HepG2 (cell line): Measurements from ENCODE around the gene C10orf53. TPM values are rescaled to one million over a fixed set of nuclear protein-coding genes. Genes with fewer than 3 reads are reported as not detected.

ENCODE experiments used
- ATAC-seq: fragments of 200-7000 bp; cut with Tn5 transposase; 3 replicates; pipeline ENCODE4 v1.9.1; 2020; ENCODE audit warnings: mild to moderate bottlenecking, moderate library complexity
- BruUV-seq: library from RNA; stranded (reverse); fragments of 400-500 nt; replicated peaks from 2 replicates; lab custom pipeline; 2021; lab: Mats Ljungman, UMichigan
- CTCF ChIA-PET: fragments of 300-600 bp; formaldehyde crosslinking; extraction: SDS; loops from one replicate; lab custom pipeline; 2021; ENCODE audit warnings: low total read pairs, inconsistent platforms, low intra/inter-chr PET ratio; lab: Yijun Ruan, JAX
- POLR2A ChIA-PET: fragments of 350-600 bp; sonication (Branson Sonifier 250); formaldehyde crosslinking; loops from one replicate; lab custom pipeline; 2020; ENCODE audit warnings: antibody characterized with exemption, inconsistent platforms; lab: Yijun Ruan, JAX
- DNase-seq: peaks from one replicate; pipeline ENCODE4 v3.0.0-alpha.2; 2015; ENCODE audit warnings: low spot score
- FAIRE-seq: peaks from 3 replicates; lab custom pipeline; 2011; peaks lifted over from hg19 to GRCh38; lab: Jason Lieb, UNC
- H2AFZ ChIP-seq: one replicate; pipeline ENCODE4 v1.6.1; 2011; ENCODE audit warnings: low read length, inconsistent platforms
- H3K27ac ChIP-seq: fragments of 300-600 bp; 3 replicates; pipeline ENCODE4 v1.8.0; 2011; ENCODE audit warnings: mixed run types, mild to moderate bottlenecking, mixed read lengths, low read length, inconsistent platforms; ENCODE audit not compliant: insufficient read depth; ENCODE audit errors: extremely low read length
- H3K27me3 ChIP-seq, 2 experiments: fragments of 200-600 bp in 1 of 2; 2 replicates in 1 of 2; 3 replicates in 1 of 2; pipeline versions ENCODE4 v1.6.0 to v1.8.0; 2011; ENCODE audit warnings: low read length in 2 of 2, mild to moderate bottlenecking in 2 of 2, moderate library complexity in 2 of 2, inconsistent platforms in 1 of 2; ENCODE audit not compliant: insufficient read depth in 2 of 2, control insufficient read depth in 1 of 2
- H3K36me3 ChIP-seq, 2 experiments: fragments of 200-600 bp in 1 of 2; replicated peaks in 1 of 2; 2 replicates in 1 of 2; 3 replicates in 1 of 2; pipeline versions ENCODE4 v1.5.1 to v1.8.0; 2011; ENCODE audit warnings: low read length in 2 of 2, inconsistent platforms in 1 of 2; ENCODE audit not compliant: insufficient read depth in 2 of 2, control insufficient read depth in 1 of 2
- H3K4me1 ChIP-seq: 2 replicates; pipeline ENCODE4 v1.5.1; 2012; ENCODE audit warnings: low read length, inconsistent platforms; ENCODE audit not compliant: insufficient read depth
- H3K4me2 ChIP-seq: 2 replicates; pipeline ENCODE4 v1.6.0; 2011; ENCODE audit warnings: low read depth, low read length, inconsistent platforms
- H3K4me3 ChIP-seq, 3 experiments: fragments of 200-600 bp in 1 of 3; sonication (generic), shearing (Covaris generic) in 1 of 3; replicated peaks in 1 of 3; 2 replicates each; pipeline ENCODE4 v1.5.1; 2011 to 2016; ENCODE audit warnings: low read length in 3 of 3, inconsistent platforms in 2 of 3, low read depth in 2 of 3, mild to moderate bottlenecking in 2 of 3, control low read depth in 1 of 3, mixed read lengths in 1 of 3; ENCODE audit not compliant: insufficient read depth in 1 of 3
- H3K79me2 ChIP-seq: one replicate; pipeline ENCODE4 v1.6.1; 2011; ENCODE audit warnings: low read length, inconsistent platforms; ENCODE audit not compliant: insufficient read depth
- H3K9ac ChIP-seq: 2 replicates; pipeline ENCODE4 v1.6.0; 2011; ENCODE audit warnings: mild to moderate bottlenecking, low read depth, low read length, inconsistent platforms; ENCODE audit not compliant: insufficient read depth
- H3K9me3 ChIP-seq: 2 replicates; pipeline ENCODE4 v1.5.1; 2012; ENCODE audit warnings: mild to moderate bottlenecking, low read length
- H4K20me1 ChIP-seq: 2 replicates; pipeline ENCODE4 v1.6.0; 2011; ENCODE audit warnings: inconsistent platforms, mild to moderate bottlenecking, low read length, moderate library complexity; ENCODE audit not compliant: insufficient read depth
- GZF1 ChIP-seq: sonication (generic); formaldehyde crosslinking; IDR thresholded peaks from 2 replicates; pipeline ENCODE4 v1.5.1; 2020; ENCODE audit warnings: mild to moderate bottlenecking, missing genetic modification reagents
- KDM3A ChIP-seq: IDR thresholded peaks from 2 replicates; pipeline ENCODE4 v1.6.1; 2018; ENCODE audit warnings: low read depth, missing compliant biosample characterization
- NONO ChIP-seq, 2 experiments: fragments of 450-650 bp in 1 of 2; sonication (generic) in 1 of 2; formaldehyde crosslinking in 1 of 2; IDR thresholded peaks in 1 of 2; conservative IDR thresholded peaks in 1 of 2; 2 replicates each; pipeline versions ENCODE4 v1.6.1 to v1.8.0; 2017 to 2022; ENCODE audit warnings: mild to moderate bottlenecking in 1 of 2, missing genetic modification reagents in 1 of 2, moderate library complexity in 1 of 2
- PHB2 ChIP-seq: fragments of 450-650 bp; IDR thresholded peaks from 2 replicates; pipeline ENCODE4 v1.6.1; 2018; ENCODE audit not compliant: partially characterized antibody
- YY1 ChIP-seq: IDR thresholded peaks from 2 replicates; pipeline ENCODE4 v1.6.1; 2011; ENCODE audit warnings: low read length, low read depth, moderate library complexity, mild to moderate bottlenecking; ENCODE audit not compliant: insufficient read depth, insufficient replicate concordance
- ZNF138 ChIP-seq: sonication (generic); formaldehyde crosslinking; IDR thresholded peaks from 2 replicates; pipeline ENCODE4 v1.5.0; 2020; ENCODE audit warnings: mild to moderate bottlenecking, low read depth, missing genetic modification reagents
- ZNF557 ChIP-seq: sonication (generic); formaldehyde crosslinking; IDR thresholded peaks from 2 replicates; pipeline ENCODE4 v1.4.0; 2020; ENCODE audit warnings: missing genetic modification reagents
- ZNF576 ChIP-seq: sonication (generic); formaldehyde crosslinking; IDR thresholded peaks from 2 replicates; pipeline ENCODE4 v1.4.0; 2020; ENCODE audit warnings: mild to moderate bottlenecking, missing genetic modification reagents
- WGBS: methylation state at CpG from one replicate; pipeline ENCODE4 v1.1.6; 2017; ENCODE audit warnings: low lambda C conversion rate; 5-methylcytosine and 5-hydroxymethylcytosine counted together
- in situ Hi-C: cut with HindIII; loops from 2 replicates; pipeline ENCODE4 v1.10.0; 2017; ENCODE audit warnings: low pct_unique_long_range_greater_than_20kb; ENCODE audit not compliant: extremely low pct_ligation_motif_present
- intact Hi-C: fragments of 100-400 bp; cut with micrococcal nuclease; formaldehyde crosslinking; loops from one replicate; pipeline ENCODE4 v1.10.0; 2022; ENCODE audit not compliant: unreplicated experiment
- polyA plus RNA-seq, 8 experiments: library from polyadenylated mRNA; depleted of rRNA in 3 of 8; stranded (reverse) in 7 of 8; unstranded in 1 of 8; fragments of >200 nt; fragmentation: Illumina TruSeq in 4 of 8; extraction: Trizol in 4 of 8; gene quantifications; 2 replicates each; pipeline versions ENCODE4 v1.2.1 to v1.2.3, GENCODE V29; 2011 to 2016; ENCODE audit warnings: low read depth in 4 of 8, missing spikeins in 1 of 8, mixed read lengths in 1 of 8; ENCODE audit not compliant: insufficient read depth in 1 of 8
- total RNA-seq, 5 experiments: library from RNA; depleted of rRNA; stranded (reverse); fragments of >200 nt; fragmentation: Illumina TruSeq; extraction: Trizol; gene quantifications; 2 replicates each; pipeline ENCODE4 v1.2.3, GENCODE V29; 2016; ENCODE audit warnings: low read depth in 1 of 5

C10orf53 gene
- total and polyA plus RNA-seq, 2 of the 13 experiments (the other 11 are each of a cell fraction or from before 2014, with no cell fraction given) = not detected

GRCh38 chr10:49651039-49651835 is 28.2 kb upstream of the C10orf53 start:
- Histone ChIP-seq H3K36me3 (no peaks in the 10 kb centered on the region), H3K27ac (no peak overlapping the region), H4K20me1 (no peaks in the 10 kb centered on the region), H3K79me2 (no peaks in the 10 kb centered on the region), H2AFZ (no peak overlapping the region), H3K4me2 (no peak overlapping the region), H3K9me3 (no peaks in the 10 kb centered on the region), H3K27me3 (peaks cover 2 to 28% of the 10 kb centered on the region in 2 experiments; a peak in 4 of 5 replicates), H3K4me3 (no peak overlapping the region), H3K4me1 (peaks cover 13% of the 10 kb centered on the region), H3K9ac (no peak overlapping the region)
- POLR2A ChIA-PET = no interaction called here
- BruUV-seq = no TSS peak
- FAIRE-seq (no peak), ATAC-seq (no peak), DNase-seq (no peak)
- no peak for TF ChIP-seq ZNF138 (CRISPR knock-in tag)
- no peak for TF ChIP-seq PHB2
- TF ChIP-seq GZF1 = no peak
- TF ChIP-seq NONO (IDR thresholded peaks at IDR 0.05) = no peak
- TF ChIP-seq NONO (CRISPR knock-in tag; conservative IDR thresholded peaks at IDR 0.05) = no peak
- TF ChIP-seq KDM3A (CRISPR knock-in tag) = no peak
- no peak for TF ChIP-seq ZNF576 (CRISPR knock-in tag)
- TF ChIP-seq ZNF557 = no peak
- no peak for TF ChIP-seq YY1
- CTCF ChIA-PET = no interaction called here
- intact Hi-C loops = no loop called here
- WGBS = 66% methylated on average over 4 of the region's 15 CpGs
- in situ Hi-C loops = no loop called here
